ENCODE measurements around the gene MACROD2.
"Not testable (repeated sequence)": the region's sequence is repeated elsewhere in the genome, so short reads cannot be mapped to it uniquely, and the experiment has no call there.

DNA sequence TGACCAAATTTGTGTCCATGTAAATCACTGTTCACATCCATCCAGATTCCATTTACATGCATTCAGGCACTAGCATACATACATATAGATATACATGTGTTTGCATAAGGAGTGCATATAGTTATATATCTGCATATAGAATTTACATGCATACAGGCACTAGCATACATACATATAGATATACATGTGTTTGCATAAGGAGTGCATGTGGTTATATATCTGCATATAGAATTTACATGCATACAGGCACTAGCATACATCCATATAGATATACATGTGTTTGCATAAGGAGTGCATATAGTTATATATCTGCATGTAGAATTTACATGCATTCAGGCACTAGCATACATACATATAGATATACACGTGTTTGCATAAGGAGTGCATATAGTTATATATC is 1145.6 kb downstream of the MACROD2 start:
- TF ChIP-seq, protein P1, sequence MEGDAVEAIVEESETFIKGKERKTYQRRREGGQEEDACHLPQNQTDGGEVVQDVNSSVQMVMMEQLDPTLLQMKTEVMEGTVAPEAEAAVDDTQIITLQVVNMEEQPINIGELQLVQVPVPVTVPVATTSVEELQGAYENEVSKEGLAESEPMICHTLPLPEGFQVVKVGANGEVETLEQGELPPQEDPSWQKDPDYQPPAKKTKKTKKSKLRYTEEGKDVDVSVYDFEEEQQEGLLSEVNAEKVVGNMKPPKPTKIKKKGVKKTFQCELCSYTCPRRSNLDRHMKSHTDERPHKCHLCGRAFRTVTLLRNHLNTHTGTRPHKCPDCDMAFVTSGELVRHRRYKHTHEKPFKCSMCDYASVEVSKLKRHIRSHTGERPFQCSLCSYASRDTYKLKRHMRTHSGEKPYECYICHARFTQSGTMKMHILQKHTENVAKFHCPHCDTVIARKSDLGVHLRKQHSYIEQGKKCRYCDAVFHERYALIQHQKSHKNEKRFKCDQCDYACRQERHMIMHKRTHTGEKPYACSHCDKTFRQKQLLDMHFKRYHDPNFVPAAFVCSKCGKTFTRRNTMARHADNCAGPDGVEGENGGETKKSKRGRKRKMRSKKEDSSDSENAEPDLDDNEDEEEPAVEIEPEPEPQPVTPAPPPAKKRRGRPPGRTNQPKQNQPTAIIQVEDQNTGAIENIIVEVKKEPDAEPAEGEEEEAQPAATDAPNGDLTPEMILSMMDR (conservative IDR thresholded peaks at IDR 0.05; ENCODE audit: low read depth, low read length) = not testable (repeated sequence)
- TF ChIP-seq EZH2 (IDR thresholded peaks at IDR 0.05; ENCODE audit: borderline replicate concordance, low read depth, low read length, poor library complexity, severe bottlenecking) = not testable (repeated sequence)
